GM18517 (cell line): ENCODE measurements around the gene SPATA12.

ENCODE experiments used
- ATAC-seq: cut with Tn5 transposase; IDR thresholded peaks from one replicate; pipeline ENCODE4 v1.9.1; 2021; ENCODE audit warnings: mild to moderate bottlenecking, moderate library complexity; ENCODE audit not compliant: unreplicated experiment

The SPATA12 gene

DNA sequence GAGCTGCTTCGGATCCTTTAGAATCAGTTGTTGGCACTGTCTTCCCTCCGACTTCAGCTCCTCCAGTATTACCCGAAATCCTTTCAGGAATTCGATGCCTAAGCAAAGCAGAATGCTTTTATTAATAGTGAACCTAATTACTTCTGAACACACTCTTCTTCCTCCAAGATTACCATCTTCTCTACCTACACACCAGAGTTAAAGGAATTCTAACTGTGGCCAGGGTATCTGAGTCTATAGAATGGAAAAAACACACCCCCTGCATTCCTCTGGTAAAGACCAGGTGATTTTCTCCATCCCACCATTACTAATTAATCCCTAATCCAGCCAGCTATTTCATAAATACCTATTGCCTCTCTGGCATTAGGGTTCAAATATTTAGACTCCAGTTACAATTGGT, 49.8 kb downstream of the SPATA12 start:
- no peak for ATAC-seq

- ATAC-seq, result no peak
Observed at GRCh38 chr3:57110798-57111197, 50.3 kb downstream of the SPATA12 start.

DNA sequence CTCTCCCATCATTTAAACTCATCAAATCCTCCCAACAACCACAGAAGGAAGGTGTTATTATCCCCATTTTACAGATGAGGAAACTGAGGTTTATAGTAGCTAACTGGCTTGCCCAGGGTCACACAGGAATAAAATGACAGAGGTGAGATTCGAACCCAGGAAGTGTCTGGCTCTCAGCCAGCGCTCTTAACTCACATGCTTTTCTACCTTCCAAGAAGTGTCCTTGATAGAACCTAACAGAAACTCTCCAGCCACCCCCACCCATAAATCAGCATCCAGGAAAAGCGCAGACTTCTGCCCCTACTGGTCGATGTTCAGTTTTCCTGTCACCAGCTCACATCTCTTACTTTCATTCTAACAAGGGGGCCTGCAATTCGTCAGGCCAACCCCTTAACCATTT, 51.7 kb downstream of the SPATA12 start:
- ATAC-seq, result no peak

DNA sequence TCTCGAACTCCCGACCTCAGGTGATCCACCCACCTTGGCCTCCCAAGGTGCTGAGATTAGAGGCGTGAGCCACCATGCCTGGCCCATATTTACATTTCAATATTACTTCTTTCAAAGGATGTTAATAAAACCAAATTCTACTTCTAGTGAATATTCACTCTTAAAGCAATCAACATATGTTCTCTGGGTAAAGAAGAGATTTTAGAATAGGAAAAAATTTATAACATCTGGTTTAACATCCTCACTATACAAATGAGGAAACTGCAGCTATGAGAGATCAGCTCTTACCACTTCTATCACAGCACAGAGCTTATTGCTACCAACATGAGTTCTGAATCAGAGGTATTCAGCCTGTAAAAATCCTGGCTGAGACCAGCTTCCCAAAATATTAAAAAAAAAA, 56.0 kb downstream of the SPATA12 start:
- no peak for ATAC-seq

DNA sequence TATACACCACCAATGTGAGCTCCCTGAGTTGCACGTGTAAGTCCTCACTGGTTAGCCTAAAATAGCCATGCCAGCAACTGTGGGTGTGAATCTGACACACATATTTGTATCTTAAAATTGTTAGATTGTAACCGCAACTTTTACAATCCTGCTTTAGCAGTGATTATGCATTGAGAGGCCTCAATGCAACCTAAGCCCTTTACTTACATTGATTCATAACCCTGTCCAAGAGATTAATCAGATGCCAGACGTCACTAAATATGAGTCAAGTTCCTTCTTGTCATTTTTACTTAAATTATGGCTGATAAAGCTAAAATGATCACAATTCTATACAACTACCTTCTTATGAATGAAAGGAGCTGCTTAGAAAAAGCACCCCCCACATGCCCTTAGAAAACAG, 57.8 kb downstream of the SPATA12 start:
- ATAC-seq, result no peak

DNA sequence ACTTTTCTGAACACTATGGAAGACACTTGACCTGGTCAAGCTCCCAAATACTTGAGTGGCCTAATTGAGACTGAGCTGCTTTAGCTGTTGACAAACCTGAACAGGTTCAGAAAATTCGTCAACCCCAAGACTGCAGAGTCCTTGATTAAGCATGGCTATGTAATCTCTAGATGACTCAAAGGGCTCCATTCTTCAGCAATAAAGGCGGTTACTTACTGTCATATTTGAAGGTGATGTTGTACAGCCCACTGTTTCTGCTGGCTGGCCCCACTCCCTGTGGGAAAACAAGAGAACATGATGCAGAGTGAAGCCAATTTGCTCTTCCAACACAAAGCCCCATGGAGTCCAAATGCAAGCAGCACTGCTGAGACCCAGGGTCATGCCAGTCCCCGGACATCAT, 59.6 kb downstream of the SPATA12 start:
- no peak for ATAC-seq

DNA sequence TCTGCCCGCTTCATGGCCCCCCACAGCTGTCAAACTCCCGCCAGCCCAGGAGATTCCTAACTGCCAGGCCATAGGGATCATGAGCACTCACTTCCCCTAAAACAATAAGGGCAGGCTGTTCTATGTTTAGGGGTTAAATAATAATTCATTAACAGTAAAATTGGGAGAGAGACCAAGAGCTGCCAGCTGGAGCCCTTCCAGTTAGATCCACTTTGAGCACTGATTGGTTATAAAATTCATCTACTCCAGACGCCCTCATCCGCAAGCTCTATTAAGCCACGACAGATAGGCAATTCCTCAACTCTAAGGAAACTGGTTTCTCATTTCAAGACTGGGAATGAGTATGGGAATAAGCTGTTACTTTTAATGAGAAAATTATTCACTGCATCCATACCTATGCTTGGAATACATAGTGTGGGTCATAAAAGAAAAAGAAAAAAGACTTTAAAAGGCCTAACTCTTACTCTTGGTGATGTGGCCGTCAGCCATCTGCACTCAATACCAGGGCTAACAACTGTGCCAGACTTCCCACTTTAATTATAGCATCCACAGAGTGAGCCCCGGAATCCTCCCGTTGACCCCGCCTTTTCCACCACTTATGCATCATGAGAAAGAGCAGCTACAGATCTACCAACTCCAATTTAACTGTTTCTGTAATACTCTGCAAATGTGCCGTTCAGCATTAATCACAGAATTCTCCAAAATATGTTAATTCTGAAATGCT, 60.1 kb downstream of the SPATA12 start:
- no peak for ATAC-seq
